Medulla oblongata (tissue), 1 donor: Measurements from ENCODE around the gene LRMDA.
A peak's percentile ranks its signal among the peaks of the same experiment; 100 is the strongest.

ENCODE experiments used
- DNase-seq: peaks from one replicate; pipeline ENCODE4 v3.0.0-alpha.2; 2015; ENCODE audit errors: extremely low spot score

The LRMDA gene

GRCh38 chr10:75987616-75988015 lies 556.2 kb downstream of the LRMDA start:
- no peak for DNase-seq

DNA sequence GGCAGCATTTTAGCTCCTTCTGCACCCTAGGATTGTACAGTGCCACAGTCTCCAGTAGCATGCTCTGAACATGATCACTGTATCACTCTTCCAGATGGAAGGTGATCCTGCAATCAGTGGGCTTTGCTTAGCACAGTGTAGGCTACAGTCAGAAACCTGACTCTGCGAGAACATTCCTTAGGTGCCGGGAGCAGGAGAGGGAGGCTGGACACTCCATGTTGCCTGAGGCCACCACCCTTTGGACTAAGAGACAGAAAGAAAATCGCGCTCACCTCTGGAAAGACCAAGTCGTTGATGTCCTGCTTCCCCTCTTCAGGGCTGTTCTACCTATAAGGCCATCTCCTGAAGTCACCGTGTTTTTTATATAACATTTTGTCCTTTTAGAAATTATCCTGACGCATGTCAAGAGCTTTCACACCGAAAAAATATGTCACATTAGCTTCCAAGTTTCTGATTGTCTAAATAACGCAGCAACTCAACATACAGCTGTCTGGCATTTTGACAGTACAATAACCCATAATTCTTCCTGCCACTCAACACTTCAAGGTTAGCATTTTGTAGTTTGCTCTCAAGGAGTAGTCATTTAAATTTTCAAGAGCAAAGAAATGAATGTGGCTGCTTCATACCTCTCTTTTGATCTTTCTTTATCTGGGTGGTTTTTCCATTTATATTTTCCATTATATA lies 563.1 kb downstream of the LRMDA start:
- no peak for DNase-seq

DNA sequence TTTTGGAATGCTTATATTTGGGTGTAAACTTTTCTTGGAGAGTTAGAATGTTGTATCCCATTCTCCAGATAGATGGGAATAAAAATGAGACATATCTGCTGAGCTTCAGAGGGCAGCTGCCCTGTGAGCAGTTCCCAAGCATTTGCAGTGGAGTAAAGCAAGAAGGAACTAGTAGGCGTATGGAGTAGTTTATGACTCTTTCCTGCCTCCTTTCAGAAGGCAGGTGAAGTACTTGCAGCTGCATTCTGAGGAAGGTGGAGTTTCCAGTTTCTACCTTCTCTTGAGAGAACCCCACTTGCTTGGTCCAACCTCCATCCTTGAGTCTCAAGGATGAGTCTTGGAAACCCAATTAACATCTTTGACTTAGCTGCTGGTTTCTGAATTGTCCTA lies 563.6 kb downstream of the LRMDA start:
- no peak for DNase-seq

DNA sequence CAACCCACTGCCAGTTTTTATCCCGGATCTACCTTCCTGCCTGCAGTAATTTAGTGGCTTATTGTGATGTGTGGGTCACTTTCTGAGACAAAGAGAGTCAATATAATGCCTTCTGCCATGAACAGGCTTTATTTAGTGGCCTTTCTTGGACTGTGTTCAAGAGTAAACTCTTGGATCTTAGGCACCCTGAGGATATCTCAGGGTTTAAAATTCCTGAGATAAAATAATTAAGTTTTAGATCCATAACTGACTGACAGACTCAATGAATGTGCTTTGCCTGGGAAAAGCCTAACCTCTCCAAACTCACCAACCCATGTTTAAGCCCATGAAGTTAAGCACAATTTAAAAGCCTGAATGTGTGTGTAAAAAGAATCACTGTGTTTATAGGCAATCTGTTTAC lies 564.3 kb downstream of the LRMDA start:
- no peak for DNase-seq

- peak; percentile 12 for DNase-seq
These were observed 567.6 kb downstream of the LRMDA start for GRCh38 chr10:75999001-75999400.

- no peak for DNase-seq
These were observed 568.2 kb downstream of the LRMDA start for GRCh38 chr10:75999515-76000209.

- no peak for DNase-seq
These were observed 569.1 kb downstream of the LRMDA start for GRCh38 chr10:76000550-76000949.

GRCh38 chr10:76001019-76001418 lies 569.6 kb downstream of the LRMDA start:
- no peak for DNase-seq

DNA sequence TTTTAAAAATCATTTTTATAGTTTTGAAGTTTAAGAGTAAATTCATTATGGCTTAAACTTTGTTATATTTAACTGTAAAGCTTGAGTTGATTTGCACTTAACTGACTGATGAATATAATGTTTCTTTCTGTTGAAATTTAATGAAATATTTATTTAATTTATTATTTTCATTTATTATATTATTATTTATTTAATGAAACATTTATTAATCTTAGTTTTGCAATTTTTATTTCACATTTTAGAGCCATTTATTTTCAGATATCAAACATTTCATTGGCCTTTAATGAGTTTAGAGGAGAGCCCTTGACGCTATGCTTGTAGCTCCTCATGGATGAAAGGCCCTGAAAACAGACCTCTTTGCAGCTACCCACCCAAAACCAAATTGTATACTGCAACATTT lies 570.0 kb downstream of the LRMDA start:
- no peak for DNase-seq

GRCh38 chr10:76002262-76002854 lies 570.9 kb downstream of the LRMDA start:
- no peak for DNase-seq

DNA sequence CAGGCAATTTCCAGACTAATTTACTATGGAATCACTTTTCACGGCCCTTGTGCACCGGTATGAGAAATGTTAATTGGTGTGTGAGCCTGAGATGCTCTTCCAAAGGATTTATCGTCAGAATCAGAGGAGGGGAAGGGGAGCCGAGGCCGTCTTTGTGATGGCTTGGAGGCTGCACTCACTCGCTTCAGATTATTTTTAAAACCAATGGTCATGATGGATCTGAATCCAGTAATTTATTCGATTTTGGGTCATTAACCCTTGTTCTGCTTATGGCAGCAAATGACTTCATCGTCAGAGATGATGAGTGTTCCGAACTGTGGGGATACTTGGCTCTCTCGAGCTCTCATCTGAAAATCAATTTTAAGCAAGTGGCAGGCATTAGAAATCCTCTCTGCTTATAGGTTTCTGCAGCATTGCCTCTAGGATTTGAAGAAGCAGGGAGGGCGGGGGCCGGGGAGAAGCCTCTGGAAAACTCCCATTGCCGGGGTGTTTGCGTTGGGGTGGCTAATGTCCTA lies 576.3 kb downstream of the LRMDA start:
- DNase-seq, result no peak

DNA sequence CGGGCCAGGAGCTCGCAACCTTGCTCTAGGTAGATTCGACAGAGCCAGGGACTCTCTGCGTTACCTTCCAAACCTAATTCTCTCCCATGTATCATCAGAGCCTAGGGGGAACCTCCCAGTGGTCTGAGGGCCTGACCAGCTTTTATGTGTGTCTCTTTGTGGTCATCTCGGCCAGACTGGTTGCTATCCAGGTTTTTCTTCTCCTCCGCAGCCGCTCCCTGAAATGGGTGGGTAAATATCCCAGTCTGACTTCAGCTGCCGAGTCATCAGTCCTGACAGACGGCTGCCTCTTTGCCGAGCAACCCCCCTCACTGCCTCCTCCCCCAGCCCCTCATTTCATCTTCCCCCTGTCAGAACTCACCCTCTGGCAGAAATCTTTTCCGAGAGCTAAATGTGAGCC lies 578.1 kb downstream of the LRMDA start:
- DNase-seq, result no peak

GRCh38 chr10:76010703-76011102 lies 579.3 kb downstream of the LRMDA start:
- no peak for DNase-seq

- no peak for DNase-seq
These were observed 581.4 kb downstream of the LRMDA start for GRCh38 chr10:76012716-76013327.

DNA sequence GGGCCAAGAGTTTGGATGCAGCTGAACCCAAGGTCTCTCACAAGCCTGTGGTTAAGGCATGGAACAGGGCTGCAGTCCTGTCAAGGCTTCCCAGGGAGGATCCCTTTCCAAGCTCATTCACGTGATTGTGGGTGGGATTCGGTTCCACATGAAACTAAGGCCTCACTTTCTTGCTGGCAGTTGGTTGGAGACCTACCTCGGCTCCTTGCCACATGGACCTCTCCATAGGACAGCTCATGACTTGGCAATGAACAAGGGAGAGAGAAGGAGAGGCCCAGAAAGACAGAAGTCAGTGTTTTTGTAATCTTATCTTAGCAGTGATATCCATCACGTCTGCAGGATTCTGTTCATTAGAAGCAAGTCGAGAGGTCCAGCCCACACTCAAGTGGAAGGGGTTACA lies 583.8 kb downstream of the LRMDA start:
- no peak for DNase-seq

- DNase-seq, result no peak
These were observed 585.8 kb downstream of the LRMDA start for GRCh38 chr10:76017026-76017732.

GRCh38 chr10:76017733-76018433 lies 586.5 kb downstream of the LRMDA start:
- DNase-seq, result no peak

GRCh38 chr10:76020630-76021029 lies 589.2 kb downstream of the LRMDA start:
- no peak for DNase-seq

DNA sequence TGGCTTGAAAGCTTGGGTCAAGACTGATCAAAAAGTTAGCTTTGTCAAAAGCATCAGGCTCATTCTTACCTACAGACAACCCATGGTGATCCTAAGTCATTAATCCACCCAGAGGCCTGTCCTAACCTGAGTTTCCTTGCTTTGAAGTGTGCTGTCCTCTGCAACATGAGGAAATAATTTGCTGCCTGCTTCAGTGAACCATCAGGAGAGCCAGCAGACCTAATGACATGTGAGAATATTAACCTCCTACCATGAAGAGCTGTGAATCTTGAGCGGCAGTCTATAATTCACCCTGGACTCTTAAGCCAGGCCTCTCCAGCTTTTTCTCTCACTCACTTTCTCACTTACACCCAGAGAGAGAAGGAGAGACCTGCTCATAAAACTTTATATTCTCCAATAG lies 590.0 kb downstream of the LRMDA start:
- no peak for DNase-seq

- DNase-seq, result no peak
These were observed 590.9 kb downstream of the LRMDA start for GRCh38 chr10:76022366-76022765.

GRCh38 chr10:76023007-76023406 lies 591.6 kb downstream of the LRMDA start:
- no peak for DNase-seq
